SU-DHL-6 (cell line): ENCODE measurements around the gene TBC1D22A.

ENCODE experiments used
- H2AFZ ChIP-seq: fragments of 200-600 bp; sonication (generic); 2 replicates; pipeline ENCODE4 v1.6.1; 2014; ENCODE audit warnings: low read depth, mild to moderate bottlenecking, moderate library complexity, mixed read lengths, antibody characterized with exemption, low read length; ENCODE audit not compliant: severe bottlenecking
- H3F3A ChIP-seq: fragments of 200-600 bp; shearing (Covaris generic); 2 replicates; pipeline ENCODE4 v1.6.0; 2016; ENCODE audit warnings: antibody characterized with exemption, mild to moderate bottlenecking; ENCODE audit not compliant: insufficient read depth
- H3K27ac ChIP-seq: fragments of 200-600 bp; sonication (generic); 2 replicates; pipeline ENCODE4 v1.5.1; 2016; ENCODE audit warnings: low read depth, mild to moderate bottlenecking, low read length, moderate library complexity, mixed read lengths
- H3K27me3 ChIP-seq: fragments of 200-600 bp; sonication (generic), shearing (Covaris generic); 2 replicates; pipeline ENCODE4 v1.6.0; 2014; ENCODE audit warnings: mild to moderate bottlenecking, low read length
- H3K36me3 ChIP-seq: fragments of 200-600 bp; sonication (generic); 2 replicates; pipeline ENCODE4 v1.6.1; 2014; ENCODE audit warnings: mild to moderate bottlenecking, low read length, mixed read lengths
- H3K4me2 ChIP-seq: fragments of 300-600, 200-600 bp; shearing (Covaris generic), sonication (generic); 2 replicates; pipeline ENCODE4 v1.6.0; 2014; ENCODE audit warnings: low read length, low read depth, mild to moderate bottlenecking; ENCODE audit not compliant: poor library complexity, severe bottlenecking
- H3K4me3 ChIP-seq: fragments of 200-600 bp; sonication (generic); 2 replicates; pipeline ENCODE4 v1.5.1; 2014; ENCODE audit warnings: antibody characterized with exemption, low read length, mild to moderate bottlenecking, mixed read lengths; ENCODE audit not compliant: insufficient read depth, poor library complexity, severe bottlenecking
- H3K79me2 ChIP-seq: fragments of 200-600 bp; sonication (generic); 2 replicates; pipeline ENCODE4 v1.6.1; 2014; ENCODE audit warnings: mild to moderate bottlenecking, low read length, moderate library complexity; ENCODE audit not compliant: insufficient read depth
- H3K9ac ChIP-seq: fragments of 200-600 bp; sonication (generic); 2 replicates; pipeline ENCODE4 v1.7.0; 2014; ENCODE audit warnings: mild to moderate bottlenecking, low read length
- H3K9me2 ChIP-seq: fragments of 200-600 bp; sonication (generic); replicated peaks from 2 replicates; pipeline ENCODE4 v1.6.1; 2014; ENCODE audit warnings: low read length; ENCODE audit not compliant: insufficient read depth
- H3K9me3 ChIP-seq: fragments of 200-600 bp; sonication (generic); 2 replicates; pipeline ENCODE4 v1.6.1; 2014; ENCODE audit warnings: low read length, mixed read lengths; ENCODE audit not compliant: insufficient read depth
- H4K20me1 ChIP-seq: fragments of 200-600 bp; sonication (generic); 2 replicates; pipeline ENCODE4 v1.6.1; 2014; ENCODE audit warnings: low read depth, mild to moderate bottlenecking, antibody characterized with exemption, low read length, moderate library complexity, mixed read lengths
- CTCF ChIP-seq: fragments of 200-600 bp; sonication (generic); IDR thresholded peaks from one replicate; pipeline ENCODE4 v1.5.1; 2017; ENCODE audit warnings: antibody characterized with exemption, mild to moderate bottlenecking, low read length, moderate library complexity; ENCODE audit not compliant: insufficient read depth, poor library complexity, severe bottlenecking
- EZH2phosphoT487 ChIP-seq: fragments of 200-600 bp; sonication (generic), shearing (Covaris generic); conservative IDR thresholded peaks from 2 replicates; pipeline ENCODE4 v1.6.1; 2018; ENCODE audit warnings: mild to moderate bottlenecking, antibody characterized with exemption, low read length, moderate library complexity, mixed read lengths

TBC1D22A gene

DNA sequence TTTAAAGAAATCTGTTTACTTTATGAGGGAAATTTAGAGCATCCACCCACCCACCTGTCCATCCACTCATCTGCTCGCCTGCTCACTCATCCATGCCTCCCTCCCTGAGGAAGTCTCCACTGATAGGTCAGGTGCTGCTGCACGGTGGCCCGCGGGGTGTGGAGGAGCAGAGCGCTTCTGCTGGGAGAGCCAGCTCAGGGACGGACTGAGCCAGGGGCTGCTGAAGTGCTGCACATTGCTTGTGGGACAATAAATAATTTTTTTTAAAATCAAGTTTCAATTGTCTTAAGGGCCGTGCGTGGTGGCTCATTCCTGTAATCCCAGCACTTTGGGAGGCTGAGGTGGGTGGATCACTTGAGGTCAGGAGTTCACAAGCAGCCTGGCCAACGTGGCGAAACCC lies 148.9 kb downstream of the TBC1D22A start:
- H3K27ac ChIP-seq = no peak overlapping the region
- H3F3A ChIP-seq = no peaks in the 10 kb centered on the region
- no peaks in the 10 kb centered on the region for H3K9me2 ChIP-seq
- H3K4me3 ChIP-seq = no peak overlapping the region
- no peak overlapping the region for H2AFZ ChIP-seq
- 0 out of 2 replicates have a peak, but pooled peaks cover 4% of the 10 kb centered on the region for H3K79me2 ChIP-seq
- H4K20me1 ChIP-seq = no peaks in the 10 kb centered on the region
- H3K4me2 ChIP-seq = no peak overlapping the region
- TF ChIP-seq EZH2phosphoT487 = no peak
- no peak for TF ChIP-seq CTCF
- no peak overlapping the region for H3K9ac ChIP-seq
- H3K9me3 ChIP-seq = no peaks in the 10 kb centered on the region
- H3K27me3 ChIP-seq = no peaks in the 10 kb centered on the region
- no peaks in the 10 kb centered on the region; the same call in 1 of the 2 replicates for H3K36me3 ChIP-seq

- H2AFZ ChIP-seq = no peak overlapping the region
- no peaks in the 10 kb centered on the region for H3K9me2 ChIP-seq
- H3K27me3 ChIP-seq = no peaks in the 10 kb centered on the region
- H4K20me1 ChIP-seq = no peaks in the 10 kb centered on the region
- H3K9ac ChIP-seq = no peak overlapping the region
- no peak overlapping the region for H3K4me3 ChIP-seq
- TF ChIP-seq CTCF (no peak), EZH2phosphoT487 (no peak)
- no peaks in the 10 kb centered on the region for H3F3A ChIP-seq
- no peaks in the 10 kb centered on the region; the same call in 1 of the 2 replicates for H3K36me3 ChIP-seq
- no peaks in the 10 kb centered on the region for H3K9me3 ChIP-seq
- H3K27ac ChIP-seq = no peak overlapping the region
- H3K79me2 ChIP-seq = 0 out of 2 replicates have a peak, but pooled peaks cover under 1% of the 10 kb centered on the region
- H3K4me2 ChIP-seq = no peak overlapping the region
These were observed 150.9 kb downstream of the TBC1D22A start for GRCh38 chr22:46913351-46913750.

DNA sequence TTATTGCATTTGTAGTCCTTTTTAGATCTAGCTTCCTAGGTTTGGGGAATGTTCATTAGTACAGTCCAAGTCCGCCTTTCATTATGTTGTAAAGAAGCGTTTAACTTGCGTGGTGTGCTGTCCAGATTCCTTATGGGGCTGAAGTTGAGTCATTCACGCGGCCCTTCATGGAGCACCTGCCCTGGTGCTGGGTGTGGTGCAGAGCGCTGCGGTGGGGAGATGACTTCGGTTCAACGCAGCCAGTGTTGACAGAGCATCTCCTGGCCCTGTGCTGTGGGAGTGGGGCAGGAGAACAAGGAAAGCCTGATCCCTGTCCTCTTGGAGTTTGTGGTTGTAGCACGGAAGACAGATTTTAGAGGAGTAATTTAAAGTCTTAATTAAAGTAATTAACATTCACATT lies 152.0 kb downstream of the TBC1D22A start:
- Histone ChIP-seq H3K27ac (no peak overlapping the region), H4K20me1 (no peaks in the 10 kb centered on the region), H3K36me3 (peaks cover 4% of the 10 kb centered on the region; the same call in 1 of the 2 replicates), H3F3A (no peaks in the 10 kb centered on the region), H3K9me2 (no peaks in the 10 kb centered on the region), H3K4me2 (no peak overlapping the region), H3K9ac (no peak overlapping the region), H3K4me3 (no peak overlapping the region), H2AFZ (no peak overlapping the region), H3K9me3 (no peaks in the 10 kb centered on the region), H3K27me3 (no peaks in the 10 kb centered on the region), H3K79me2 (no peaks in the 10 kb centered on the region)
- TF ChIP-seq EZH2phosphoT487 = no peak
- no peak for TF ChIP-seq CTCF
